OCI-LY1 (cell line): ENCODE measurements around the gene KRT4.

Experiments
- H2AFZ ChIP-seq: fragments of 200-600 bp; sonication (generic), shearing (Covaris generic); 2 replicates; pipeline ENCODE4 v1.6.0; 2014; ENCODE audit warnings: antibody characterized with exemption, mild to moderate bottlenecking, low read length
- H3F3A ChIP-seq: fragments of 200-600 bp; sonication (generic), shearing (Covaris generic); 2 replicates; pipeline ENCODE4 v1.6.0; 2014; ENCODE audit warnings: mild to moderate bottlenecking, antibody characterized with exemption, low read length, moderate library complexity; ENCODE audit not compliant: insufficient read depth
- H3K27ac ChIP-seq: fragments of 200-600 bp; sonication (generic); 2 replicates; pipeline ENCODE4 v1.5.1; 2014; ENCODE audit warnings: low read length, mixed run types, mild to moderate bottlenecking, low read depth; ENCODE audit not compliant: poor library complexity, severe bottlenecking
- H3K27me3 ChIP-seq: fragments of 200-600 bp; sonication (generic); 2 replicates; pipeline ENCODE4 v1.6.0; 2014; ENCODE audit warnings: antibody characterized with exemption, mild to moderate bottlenecking, low read length, moderate library complexity; ENCODE audit not compliant: insufficient read depth
- H3K36me3 ChIP-seq: fragments of 200-600 bp; sonication (generic); 2 replicates; pipeline ENCODE4 v1.6.1; 2014; ENCODE audit warnings: mild to moderate bottlenecking, antibody characterized with exemption, low read length, moderate library complexity, mixed read lengths; ENCODE audit not compliant: insufficient read depth
- H3K4me1 ChIP-seq: fragments of 200-600 bp; sonication (generic); 2 replicates; pipeline ENCODE4 v1.5.1; 2014; ENCODE audit warnings: mild to moderate bottlenecking, low read length, moderate library complexity; ENCODE audit not compliant: insufficient read depth, severe bottlenecking
- H3K4me2 ChIP-seq: fragments of 200-600 bp; sonication (generic), shearing (Covaris generic); 2 replicates; pipeline ENCODE4 v1.6.1; 2014; ENCODE audit warnings: low read length
- H3K4me3 ChIP-seq: fragments of 200-600 bp; sonication (generic); 2 replicates; pipeline ENCODE4 v1.5.1; 2014; ENCODE audit warnings: low read length, low read depth, mild to moderate bottlenecking, mixed read lengths; ENCODE audit not compliant: poor library complexity, severe bottlenecking
- H3K79me2 ChIP-seq: fragments of 200-600 bp; shearing (Covaris generic); 2 replicates; pipeline ENCODE4 v1.6.1; 2016; ENCODE audit warnings: mixed run types, low read length, mixed read lengths; ENCODE audit not compliant: insufficient read depth
- H3K9ac ChIP-seq: fragments of 200-600 bp; sonication (generic), shearing (Covaris generic); 2 replicates; pipeline ENCODE4 v1.6.1; 2014; ENCODE audit warnings: mild to moderate bottlenecking, low read length, mixed read lengths
- H3K9me2 ChIP-seq: fragments of 200-600 bp; sonication (generic), shearing (Covaris generic); 2 replicates; pipeline ENCODE4 v1.6.1; 2014; ENCODE audit warnings: low read depth, mild to moderate bottlenecking, low read length, mixed read lengths
- H3K9me3 ChIP-seq: fragments of 200-600 bp; shearing (Covaris generic); 2 replicates; pipeline ENCODE4 v1.6.1; 2014; ENCODE audit warnings: low read length, mixed read lengths
- H4K20me1 ChIP-seq: fragments of 200-600 bp; sonication (generic), shearing (Covaris generic); 2 replicates; pipeline ENCODE4 v1.6.0; 2016; ENCODE audit warnings: mild to moderate bottlenecking, low read length; ENCODE audit not compliant: insufficient read depth
- EZH2 ChIP-seq: fragments of 200-600 bp; sonication (generic), shearing (Covaris generic); IDR thresholded peaks from 2 replicates; pipeline ENCODE4 v1.8.0; 2017; ENCODE audit warnings: borderline replicate concordance, mixed run types, mild to moderate bottlenecking, antibody characterized with exemption, low read length, moderate library complexity, mixed read lengths
- TF ChIP-seq, protein P1 (sequence below): fragments of 200-600 bp; sonication (generic), shearing (Covaris generic); IDR thresholded peaks from 2 replicates; pipeline ENCODE4 v1.5.1; 2017; ENCODE audit warnings: mild to moderate bottlenecking, antibody characterized with exemption, low read length, moderate library complexity, mixed read lengths

KRT4 gene

DNA sequence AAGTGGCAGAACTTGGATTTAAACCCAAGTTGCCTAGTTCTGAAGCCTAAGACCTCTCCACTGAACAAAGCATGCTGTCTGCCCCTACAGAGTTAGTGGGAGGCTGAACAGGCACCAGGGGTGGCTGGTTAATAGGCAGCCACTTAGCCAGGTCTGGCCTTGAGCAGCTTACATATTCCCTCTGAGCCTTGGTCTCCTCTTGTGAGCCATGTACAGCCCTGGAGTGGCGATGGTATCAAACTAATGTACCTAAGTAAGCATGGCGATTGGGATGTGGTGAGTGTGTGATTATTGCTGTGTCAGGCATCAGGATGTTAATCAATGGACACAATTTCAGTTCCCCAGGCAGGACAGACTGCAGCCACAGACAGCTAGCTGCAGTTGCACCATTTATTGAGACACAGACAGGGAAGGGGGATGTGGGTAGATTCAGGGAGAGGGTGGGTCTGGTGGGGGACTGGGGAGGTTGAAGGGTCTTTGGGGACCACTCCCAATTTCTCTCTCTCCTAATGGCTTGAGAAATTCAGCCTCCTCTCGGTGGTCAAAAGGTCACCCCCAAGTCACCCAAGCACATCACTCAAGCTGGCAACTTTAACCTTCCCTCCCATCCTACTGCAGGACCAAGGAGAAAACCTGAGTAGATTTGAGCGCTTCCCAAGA lies 7.3 kb upstream of the KRT4 start:
- peaks cover 5% of the 10 kb centered on the region; the same call in 1 of the 2 replicates for H3K27me3 ChIP-seq
- no peak overlapping the region for H3K9ac ChIP-seq
- H3K9me2 ChIP-seq: no peaks in the 10 kb centered on the region
- H3K4me1 ChIP-seq: no peaks in the 10 kb centered on the region
- no peaks in the 10 kb centered on the region for H3K36me3 ChIP-seq
- TF ChIP-seq, protein P1, sequence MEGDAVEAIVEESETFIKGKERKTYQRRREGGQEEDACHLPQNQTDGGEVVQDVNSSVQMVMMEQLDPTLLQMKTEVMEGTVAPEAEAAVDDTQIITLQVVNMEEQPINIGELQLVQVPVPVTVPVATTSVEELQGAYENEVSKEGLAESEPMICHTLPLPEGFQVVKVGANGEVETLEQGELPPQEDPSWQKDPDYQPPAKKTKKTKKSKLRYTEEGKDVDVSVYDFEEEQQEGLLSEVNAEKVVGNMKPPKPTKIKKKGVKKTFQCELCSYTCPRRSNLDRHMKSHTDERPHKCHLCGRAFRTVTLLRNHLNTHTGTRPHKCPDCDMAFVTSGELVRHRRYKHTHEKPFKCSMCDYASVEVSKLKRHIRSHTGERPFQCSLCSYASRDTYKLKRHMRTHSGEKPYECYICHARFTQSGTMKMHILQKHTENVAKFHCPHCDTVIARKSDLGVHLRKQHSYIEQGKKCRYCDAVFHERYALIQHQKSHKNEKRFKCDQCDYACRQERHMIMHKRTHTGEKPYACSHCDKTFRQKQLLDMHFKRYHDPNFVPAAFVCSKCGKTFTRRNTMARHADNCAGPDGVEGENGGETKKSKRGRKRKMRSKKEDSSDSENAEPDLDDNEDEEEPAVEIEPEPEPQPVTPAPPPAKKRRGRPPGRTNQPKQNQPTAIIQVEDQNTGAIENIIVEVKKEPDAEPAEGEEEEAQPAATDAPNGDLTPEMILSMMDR: no peak
- no peak for TF ChIP-seq EZH2
- no peaks in the 10 kb centered on the region for H3K79me2 ChIP-seq
- H4K20me1 ChIP-seq: no peaks in the 10 kb centered on the region
- no peak overlapping the region for H3K4me3 ChIP-seq
- no peak overlapping the region for H3K27ac ChIP-seq
- H3K4me2 ChIP-seq: no peak overlapping the region
- no peak overlapping the region for H2AFZ ChIP-seq
- no peaks in the 10 kb centered on the region for H3K9me3 ChIP-seq
- H3F3A ChIP-seq: no peaks in the 10 kb centered on the region

DNA sequence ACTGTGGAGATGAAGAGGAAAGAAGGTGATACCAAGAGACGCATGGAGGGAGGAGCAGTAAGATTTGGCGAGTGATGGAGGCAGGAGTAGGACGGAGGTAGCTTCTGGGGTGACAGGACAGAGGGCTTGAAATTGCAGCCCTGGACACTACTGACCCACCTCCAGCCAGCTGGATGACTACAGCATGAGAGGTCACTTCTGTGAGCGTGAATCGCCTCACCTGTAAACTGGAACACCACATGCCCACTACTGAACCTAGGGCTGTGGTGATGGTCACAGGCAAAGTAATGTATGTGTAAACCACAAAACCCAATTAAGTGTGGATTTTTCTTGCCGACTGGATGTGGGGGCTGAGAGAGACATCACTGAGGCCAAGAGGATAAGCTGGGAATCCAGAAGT lies 6.6 kb upstream of the KRT4 start:
- Histone ChIP-seq H3F3A (no peaks in the 10 kb centered on the region), H3K27me3 (peaks cover 5% of the 10 kb centered on the region; the same call in 1 of the 2 replicates), H3K4me3 (no peak overlapping the region), H3K9me2 (no peaks in the 10 kb centered on the region), H3K4me1 (no peaks in the 10 kb centered on the region), H3K4me2 (no peak overlapping the region), H4K20me1 (no peaks in the 10 kb centered on the region), H3K27ac (no peak overlapping the region), H3K36me3 (no peaks in the 10 kb centered on the region), H3K9me3 (no peaks in the 10 kb centered on the region), H3K79me2 (no peaks in the 10 kb centered on the region), H3K9ac (no peak overlapping the region), H2AFZ (no peak overlapping the region)
- TF ChIP-seq EZH2: no peak

DNA sequence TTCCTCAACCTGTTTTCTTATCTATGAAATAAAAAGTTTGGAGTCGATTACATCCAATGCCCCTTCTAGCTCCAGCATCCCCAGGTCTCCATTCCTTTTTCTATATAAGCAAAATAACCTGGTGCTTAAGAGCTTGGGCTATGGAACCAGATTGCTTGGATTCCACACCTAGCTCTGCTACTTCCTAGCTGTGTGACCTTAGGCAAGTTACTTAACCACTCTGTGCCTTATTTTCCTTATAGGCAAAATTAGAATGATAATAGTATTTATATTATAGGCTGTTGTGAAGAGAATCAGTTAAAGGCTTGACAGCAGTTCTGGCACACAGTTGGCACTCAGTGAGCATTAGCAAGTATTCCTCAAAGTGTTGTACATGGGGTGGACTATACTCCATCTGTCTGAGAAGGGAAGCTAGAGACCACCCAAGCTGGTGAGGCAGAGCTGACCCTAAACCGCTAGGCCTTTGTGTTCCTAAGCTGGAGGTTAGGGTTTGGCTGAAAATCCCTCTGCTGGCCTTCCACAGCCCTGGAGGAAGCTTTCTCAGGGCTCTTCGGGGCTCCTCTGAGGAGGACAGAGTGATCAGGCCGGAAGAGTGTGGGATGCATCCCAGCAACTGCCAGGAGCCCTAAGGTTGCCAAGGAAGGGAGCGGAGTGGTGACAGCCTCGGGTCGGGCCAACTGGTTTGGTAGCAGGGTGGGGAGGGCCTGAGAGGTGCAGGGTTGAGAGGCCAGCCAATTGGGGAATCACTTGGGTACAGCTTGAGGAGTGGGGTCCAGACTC lies 6.0 kb upstream of the KRT4 start:
- Histone ChIP-seq H3K9me3 (no peaks in the 10 kb centered on the region), H3K27me3 (peaks cover 5% of the 10 kb centered on the region; the same call in 1 of the 2 replicates), H3K9me2 (no peaks in the 10 kb centered on the region), H3K4me2 (no peak overlapping the region), H3K27ac (no peak overlapping the region), H3K36me3 (no peaks in the 10 kb centered on the region), H4K20me1 (no peaks in the 10 kb centered on the region), H3K4me3 (no peak overlapping the region), H3F3A (no peaks in the 10 kb centered on the region), H3K9ac (no peak overlapping the region), H2AFZ (no peak overlapping the region), H3K79me2 (no peaks in the 10 kb centered on the region), H3K4me1 (no peaks in the 10 kb centered on the region)
- TF ChIP-seq, protein P1: no peak
- TF ChIP-seq EZH2: no peak
